IPS-18c (cell line): ENCODE data around the gene TOR1A.
A peak's percentile ranks its signal among the peaks of the same experiment; 100 is the strongest.

Source experiments
- H3K4me3 ChIP-seq: 2 replicates; pipeline ENCODE4 v1.7.0; 2013; ENCODE audit warnings: low read depth, mild to moderate bottlenecking, low read length, moderate library complexity; ENCODE audit not compliant: insufficient read depth
- H3K9me3 ChIP-seq: one replicate; pipeline ENCODE4 v1.6.1; 2013; ENCODE audit warnings: mild to moderate bottlenecking, low read length, moderate library complexity; ENCODE audit not compliant: control insufficient read depth, insufficient read depth

The TOR1A gene

GRCh38 chr9:129857207-129857606 is 33.3 kb upstream of the TOR1A start:
- Histone ChIP-seq H3K4me3 (no peak overlapping the region), H3K9me3 (no peaks in the 10 kb centered on the region)

- H3K4me3 ChIP-seq, result no peak overlapping the region
These were observed 30.7 kb upstream of the TOR1A start for GRCh38 chr9:129854588-129855110.

GRCh38 chr9:129853614-129854013 is 29.7 kb upstream of the TOR1A start:
- no peak overlapping the region for H3K4me3 ChIP-seq

More at GRCh38 chr9:129854588-129855110, 30.7 kb upstream of the TOR1A start:
- H3K9me3 ChIP-seq, result no peaks in the 10 kb centered on the region

GRCh38 chr9:129852579-129852978 is 28.6 kb upstream of the TOR1A start:
- no peaks in the 10 kb centered on the region for H3K9me3 ChIP-seq

More at GRCh38 chr9:129853614-129854013, 29.7 kb upstream of the TOR1A start:
- H3K9me3 ChIP-seq, result no peaks in the 10 kb centered on the region

GRCh38 chr9:129851821-129852220 is 27.9 kb upstream of the TOR1A start:
- Histone ChIP-seq H3K9me3 (no peaks in the 10 kb centered on the region), H3K4me3 (no peak overlapping the region)

More at GRCh38 chr9:129852579-129852978, 28.6 kb upstream of the TOR1A start:
- H3K4me3 ChIP-seq, result no peak overlapping the region

- no peak overlapping the region for H3K4me3 ChIP-seq
- H3K9me3 ChIP-seq, result no peaks in the 10 kb centered on the region
These were observed 27.1 kb upstream of the TOR1A start for GRCh38 chr9:129850821-129851550.

- Histone ChIP-seq H3K4me3 (no peak overlapping the region), H3K9me3 (no peaks in the 10 kb centered on the region)
These were observed 26.0 kb upstream of the TOR1A start for GRCh38 chr9:129849901-129850300.

- H3K9me3 ChIP-seq, result no peaks in the 10 kb centered on the region
- no peak overlapping the region for H3K4me3 ChIP-seq
These were observed 24.9 kb upstream of the TOR1A start for GRCh38 chr9:129848712-129849441.

GRCh38 chr9:129845373-129845772 is 21.4 kb upstream of the TOR1A start:
- no peaks in the 10 kb centered on the region for H3K9me3 ChIP-seq

GRCh38 chr9:129841071-129841470 is 17.1 kb upstream of the TOR1A start:
- no peaks in the 10 kb centered on the region for H3K9me3 ChIP-seq
- no peak overlapping the region for H3K4me3 ChIP-seq

More at GRCh38 chr9:129845373-129845772, 21.4 kb upstream of the TOR1A start:
- no peak overlapping the region for H3K4me3 ChIP-seq

- no peaks in the 10 kb centered on the region for H3K9me3 ChIP-seq
- no peak overlapping the region; the same call in 1 of the 2 replicates for H3K4me3 ChIP-seq
These were observed 16.1 kb upstream of the TOR1A start for GRCh38 chr9:129840034-129840433.

GRCh38 chr9:129839324-129840023 is 15.5 kb upstream of the TOR1A start:
- H3K9me3 ChIP-seq, result no peaks in the 10 kb centered on the region
- H3K4me3 ChIP-seq, result no peak overlapping the region; the same call in 1 of the 2 replicates

GRCh38 chr9:129838707-129839259 is 14.8 kb upstream of the TOR1A start:
- H3K4me3 ChIP-seq, result no peak overlapping the region
- H3K9me3 ChIP-seq, result no peaks in the 10 kb centered on the region

GRCh38 chr9:129836311-129837007 is 12.5 kb upstream of the TOR1A start:
- Histone ChIP-seq H3K4me3 (peak overlapping the region; percentile 93), H3K9me3 (no peaks in the 10 kb centered on the region)

- no peaks in the 10 kb centered on the region for H3K9me3 ChIP-seq
- peak overlapping the region; percentile 93 for H3K4me3 ChIP-seq
These were observed 11.9 kb upstream of the TOR1A start for GRCh38 chr9:129835860-129836223.

- Histone ChIP-seq H3K4me3 (peak within 1 kb of the TSS; percentile 93), H3K9me3 (no peaks in the 10 kb centered on the region)
These were observed 11.4 kb upstream of the TOR1A start, which contains the start of the genes C9orf78 and USP20 for GRCh38 chr9:129835128-129835859. C9orf78 (minus strand) TSS chr9:129835275; CDS start chr9:129835221, 54 bp downstream. USP20 (plus strand) TSS chr9:129835458; CDS start chr9:129852556, 17,098 bp downstream.
